SKM-1 treated with dmso at 0.1 percent for 144 hours (cell line): ENCODE measurements around the gene TLK1.

Source experiments
- DNase-seq: peaks from one replicate; lab custom pipeline; 2025; ENCODE audit not compliant: unreplicated experiment; lab: John Stamatoyannopoulos, UW

Gene TLK1

DNA sequence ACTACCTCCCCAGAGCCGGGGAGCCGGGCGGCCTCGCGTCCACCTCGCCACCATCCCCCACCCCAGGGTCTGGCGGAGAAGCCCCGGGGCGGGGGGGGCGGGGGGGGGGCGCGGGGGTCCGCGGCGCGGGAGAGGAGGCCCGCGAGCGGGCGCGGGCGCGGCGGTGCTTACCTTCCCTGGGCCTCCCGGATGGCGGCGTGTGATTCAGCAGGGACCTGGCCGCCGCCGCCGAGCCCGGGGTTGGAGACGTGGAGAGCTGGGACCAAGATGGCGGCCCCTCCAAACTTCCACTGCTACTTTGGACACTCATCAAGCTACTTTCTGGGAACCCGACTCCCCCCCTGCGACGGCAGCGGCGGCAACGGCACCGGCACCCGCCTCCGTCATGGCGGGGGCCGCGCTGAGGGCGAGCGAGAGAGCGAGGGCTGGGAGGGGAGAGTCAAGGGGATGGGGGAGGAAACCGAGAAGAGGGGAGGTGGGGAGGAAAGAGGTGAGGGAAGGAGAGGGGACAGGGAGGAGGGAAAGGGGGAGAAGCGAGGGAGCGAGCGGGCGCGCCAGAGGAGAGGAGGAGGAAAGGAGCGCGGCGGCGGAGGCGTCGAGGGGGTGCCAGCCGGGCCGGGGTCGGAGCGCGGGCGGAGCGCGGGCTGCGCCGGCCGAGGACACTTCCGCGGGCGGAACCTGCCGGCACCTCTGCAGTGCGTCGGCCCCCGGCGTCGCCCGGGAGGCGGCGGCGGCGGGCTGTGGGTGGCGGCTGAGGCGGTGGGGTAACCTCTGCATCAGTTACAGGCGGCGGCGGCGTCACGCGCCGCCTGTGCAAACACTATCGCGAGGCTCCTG, at the start of gene TLK1:
Gene TLK1 (minus strand): TSS at position 775 of the 837 bp plus-strand sequence. CDS start 465 bp downstream, at position 310.
- DNase-seq: peak; percentile 38

DNA sequence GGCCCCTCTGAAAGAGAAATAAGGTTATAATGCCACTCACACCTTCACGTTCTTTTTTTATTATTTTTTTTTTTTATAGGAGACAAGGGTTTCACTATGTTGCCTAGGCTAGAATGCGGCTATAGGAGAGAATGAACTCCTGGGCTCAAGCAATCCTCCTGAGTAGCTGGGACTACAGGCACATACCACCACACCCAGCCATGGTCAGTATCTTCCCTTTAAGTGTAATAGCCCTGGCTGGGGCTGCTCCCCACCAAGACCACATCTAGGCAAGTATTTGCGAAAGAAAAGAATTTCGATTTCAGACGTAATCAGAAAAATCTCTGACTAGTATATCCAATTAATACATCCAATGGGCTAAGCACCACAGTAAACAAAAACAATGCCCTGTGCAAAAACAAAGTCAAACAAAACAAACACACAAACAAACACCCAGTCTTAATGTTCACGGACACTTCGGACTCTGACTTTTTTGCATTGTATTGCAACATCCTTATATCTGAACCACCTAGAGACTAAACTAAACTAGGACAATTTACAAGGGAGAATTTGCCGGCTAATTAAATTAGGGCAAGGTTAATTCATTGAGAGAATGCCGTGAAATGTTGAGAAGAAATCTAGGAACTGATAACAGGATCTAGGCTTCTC, 49.6 kb upstream of the TLK1 start:
- DNase-seq: no peak

DNA sequence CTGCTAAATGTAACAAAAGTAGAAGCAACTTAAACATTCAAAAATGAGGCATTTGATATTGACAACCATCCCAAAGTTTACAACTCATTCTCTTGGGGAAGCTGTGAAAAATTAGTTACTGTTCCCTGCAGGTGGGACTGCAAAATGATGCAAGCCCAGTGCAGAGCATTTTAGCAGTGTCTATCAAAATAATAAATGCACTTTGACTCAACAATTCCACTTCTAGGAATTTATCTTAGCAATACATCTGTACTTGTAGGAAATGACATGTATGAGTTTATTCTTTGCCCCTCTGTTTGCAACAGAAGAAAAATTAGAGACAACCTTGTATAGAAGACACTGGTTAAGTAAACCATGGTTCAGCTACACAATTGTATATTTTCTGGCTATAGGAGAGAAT, 48.0 kb upstream of the TLK1 start:
- no peak for DNase-seq

GRCh38 chr2:171206422-171207115, 45.9 kb upstream of the TLK1 start:
- no peak for DNase-seq

DNA sequence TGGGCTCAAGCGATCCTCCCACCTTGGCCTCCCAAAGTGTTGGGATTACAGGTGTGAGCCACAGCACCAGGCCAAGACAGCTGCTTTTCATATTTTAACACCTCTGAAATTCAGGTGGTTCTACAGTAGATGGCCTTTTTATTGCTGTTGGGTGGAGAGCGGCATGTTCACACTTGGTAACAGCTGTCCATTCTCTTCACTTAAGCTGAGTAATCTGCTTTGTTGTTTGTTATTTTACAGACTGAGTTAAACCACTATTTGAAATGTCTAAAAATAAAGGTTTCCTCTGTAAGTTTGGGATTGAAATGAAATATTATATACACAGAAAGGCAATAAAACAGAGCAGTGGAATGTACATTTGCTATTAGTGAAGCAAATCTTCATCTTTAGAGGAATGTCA, 44.9 kb upstream of the TLK1 start:
- DNase-seq: no peak

DNA sequence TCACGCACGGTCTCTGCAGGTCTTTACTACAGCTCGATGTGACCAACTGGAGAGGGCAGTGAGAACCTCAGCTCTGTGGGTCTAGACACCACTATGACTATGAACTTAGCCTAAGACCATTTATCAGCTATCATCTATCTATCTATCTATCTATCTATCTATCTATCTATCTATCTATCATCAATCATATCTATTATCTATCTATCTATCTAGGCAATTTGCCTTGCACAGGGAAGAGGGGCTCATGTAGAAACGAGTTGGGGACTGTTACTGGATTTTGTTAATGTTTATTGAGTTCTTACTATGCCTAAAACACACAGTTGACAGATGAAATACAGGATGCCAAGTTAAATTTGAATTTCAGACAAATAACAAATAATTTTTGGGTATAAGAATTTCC, 41.1 kb upstream of the TLK1 start:
- no peak for DNase-seq

- no peak for DNase-seq
Measured at GRCh38 chr2:171201271-171201670, 40.6 kb upstream of the TLK1 start.

GRCh38 chr2:171200469-171200868, 39.8 kb upstream of the TLK1 start:
- no peak for DNase-seq

DNA sequence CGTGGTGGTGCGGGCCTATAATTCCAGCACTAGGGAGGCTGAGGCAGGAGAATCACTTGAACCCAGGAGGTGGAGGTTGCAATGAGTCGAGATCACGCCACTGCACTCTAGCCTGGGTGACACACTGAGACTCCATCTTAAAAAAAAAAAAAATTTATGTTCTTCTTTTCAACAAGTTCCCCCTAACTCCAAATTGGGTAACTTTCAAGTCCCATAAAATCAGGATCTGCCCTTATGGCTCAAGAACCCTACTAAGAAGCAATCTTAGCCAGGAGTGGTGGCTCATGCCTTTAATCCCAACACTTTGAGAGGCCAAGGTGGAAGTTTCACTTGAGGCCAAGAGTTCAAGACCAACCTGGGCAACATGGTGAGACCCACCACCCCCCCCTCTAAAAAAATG, 30.3 kb upstream of the TLK1 start:
- no peak for DNase-seq

- DNase-seq: no peak
Measured at GRCh38 chr2:171187819-171188218, 27.1 kb upstream of the TLK1 start.

DNA sequence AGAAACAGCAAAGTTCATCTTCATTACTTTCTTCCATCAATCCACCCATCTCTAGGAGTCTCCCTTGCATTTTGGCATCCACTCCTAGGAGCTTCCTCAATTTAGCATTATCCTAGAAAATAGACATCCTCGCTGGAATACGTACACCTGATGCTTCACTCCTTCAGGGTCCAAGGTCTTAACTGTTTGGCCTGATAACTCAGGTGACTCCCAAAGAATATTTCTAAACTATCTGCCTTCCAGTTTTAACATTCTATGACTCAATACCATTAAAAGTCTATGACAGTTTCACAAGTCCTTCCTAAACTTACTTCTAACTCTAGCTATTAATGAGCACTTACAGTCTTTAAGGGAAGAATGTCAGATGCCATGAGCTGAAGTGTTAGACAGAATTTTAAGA, 26.5 kb upstream of the TLK1 start:
- no peak for DNase-seq

GRCh38 chr2:171185941-171186340, 25.2 kb upstream of the TLK1 start:
- no peak for DNase-seq

GRCh38 chr2:171185165-171185818, 24.6 kb upstream of the TLK1 start:
- DNase-seq: no peak

DNA sequence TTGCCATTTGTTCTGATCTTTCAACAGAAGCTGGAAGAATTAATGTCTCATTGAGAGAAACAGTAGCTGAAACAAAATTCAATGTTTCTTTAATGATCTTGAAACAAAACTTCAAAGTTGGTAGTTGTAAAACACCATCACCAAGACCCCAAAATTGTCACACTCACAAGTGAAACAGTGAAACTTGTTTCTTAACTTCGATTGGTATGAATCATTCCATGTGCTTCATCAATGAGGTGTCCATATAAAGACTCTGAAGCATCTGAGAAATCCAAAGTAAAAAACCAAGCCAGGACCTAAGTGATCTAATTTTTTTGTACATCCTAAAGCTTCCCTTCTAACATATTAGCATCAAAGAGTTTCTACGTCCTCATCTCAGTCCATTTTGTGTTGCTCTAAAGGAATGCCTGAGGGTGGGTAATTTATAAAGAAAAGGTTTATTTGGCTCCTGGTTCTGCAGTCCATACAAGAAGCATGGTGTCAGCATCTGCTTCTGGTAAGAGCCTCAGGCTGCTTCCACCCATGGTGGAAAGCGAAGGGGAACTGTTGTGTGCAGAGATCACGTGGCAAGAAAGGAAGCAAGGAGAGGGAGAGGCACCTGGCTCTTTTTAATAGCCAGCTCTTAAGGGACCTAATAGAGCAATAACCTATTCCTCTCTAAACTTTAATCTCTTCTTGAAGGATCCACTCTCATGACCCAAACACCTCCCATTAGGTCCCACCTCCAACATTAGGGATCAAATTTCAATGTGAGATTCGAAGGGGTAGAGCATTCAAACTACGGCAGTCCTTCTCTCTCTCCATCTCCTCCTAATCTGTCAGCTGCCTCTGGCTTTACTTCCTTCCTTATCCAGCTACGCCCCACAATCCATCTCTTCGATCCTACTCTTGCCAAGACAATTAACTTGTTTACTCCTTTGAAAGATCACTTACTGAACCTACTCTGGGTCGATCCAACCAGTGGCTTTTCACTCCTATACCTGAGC, 20.7 kb upstream of the TLK1 start:
- DNase-seq: no peak

DNA sequence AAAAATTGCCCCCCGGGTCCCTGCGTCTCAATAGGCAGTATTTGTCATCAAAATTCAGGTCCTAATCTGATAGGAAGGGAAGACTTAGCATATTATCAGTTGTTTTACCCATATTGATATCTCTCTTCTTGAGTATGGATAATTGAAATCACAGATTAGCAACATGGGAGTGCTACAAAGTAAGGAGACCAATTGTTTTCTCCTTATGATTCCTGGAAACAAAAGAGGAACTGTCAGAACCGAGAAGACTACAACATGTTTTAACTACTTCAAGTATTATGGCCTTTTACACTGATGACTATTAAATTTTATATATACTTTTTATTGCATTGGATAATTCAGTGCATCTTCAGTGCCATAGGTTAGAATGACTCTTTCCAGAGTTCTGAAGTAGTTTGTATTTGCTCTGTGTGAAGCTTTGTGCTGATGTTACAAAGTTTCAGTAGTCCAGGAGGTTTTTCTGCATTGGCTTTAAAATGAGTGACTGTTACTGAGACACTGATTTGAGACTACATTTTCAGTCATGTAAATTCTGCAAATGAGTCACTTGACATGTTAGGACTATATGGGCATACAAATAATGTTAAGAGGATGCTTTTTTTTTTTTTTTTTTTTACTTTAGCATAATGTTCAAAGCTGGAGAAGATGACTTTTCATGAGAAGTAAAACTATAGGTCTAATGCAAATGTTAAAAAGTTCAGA, 19.7 kb upstream of the TLK1 start:
- DNase-seq: no peak

DNA sequence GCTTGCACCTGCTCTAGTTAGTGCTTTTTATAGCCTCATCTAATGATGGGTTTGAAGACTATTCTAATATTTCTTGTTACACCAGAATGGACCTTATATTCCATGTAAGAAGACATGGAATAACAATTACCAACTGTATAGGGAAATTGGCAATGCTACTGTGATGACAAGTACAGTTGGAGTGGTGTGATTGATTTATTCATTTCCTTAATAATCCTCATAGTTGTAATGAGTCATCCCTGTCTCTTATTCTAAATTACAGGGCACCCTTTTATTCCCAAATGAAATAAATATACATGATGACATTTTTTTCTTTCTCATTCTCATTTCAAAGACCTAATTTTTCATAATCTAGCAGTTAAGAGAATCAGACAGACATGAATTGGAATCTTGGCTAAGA, 18.3 kb upstream of the TLK1 start:
- no peak for DNase-seq

DNA sequence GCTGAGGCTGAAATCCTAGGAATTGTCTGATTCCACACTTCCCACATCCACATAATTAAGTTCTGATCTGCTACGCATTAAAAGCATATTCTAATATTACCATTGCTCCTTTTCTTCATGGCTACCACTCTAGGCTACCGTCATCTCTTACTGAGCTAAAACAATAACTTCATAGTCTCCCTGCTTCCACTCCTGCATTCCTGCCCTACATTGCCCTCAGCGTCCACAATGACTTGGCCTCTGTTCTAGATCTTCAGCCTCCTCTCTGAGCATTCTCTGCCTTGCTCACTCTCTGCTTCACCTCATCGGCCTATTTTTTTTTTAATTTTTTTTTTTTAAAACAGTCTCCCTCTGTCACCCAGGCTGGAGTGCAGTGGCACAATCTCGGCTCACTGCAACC, 15.8 kb upstream of the TLK1 start:
- DNase-seq: no peak

DNA sequence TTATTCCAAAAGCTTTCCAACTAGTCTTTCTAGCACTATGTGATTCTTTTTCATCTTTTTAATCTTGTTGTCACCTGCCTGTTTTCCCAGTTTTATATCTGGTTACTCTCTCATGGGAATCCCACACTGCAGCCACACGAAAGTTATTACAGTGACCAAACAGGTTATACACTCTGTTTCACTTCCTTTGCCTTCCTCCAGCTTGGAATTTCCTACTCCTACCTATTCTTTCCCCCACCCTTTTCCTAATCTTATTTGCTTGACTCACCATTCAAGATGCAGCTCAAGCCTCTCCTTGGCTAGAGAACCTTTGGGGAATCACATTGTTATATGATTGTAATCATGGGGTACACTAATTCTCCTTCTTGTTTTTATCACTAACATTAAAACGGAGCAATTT, 13.4 kb upstream of the TLK1 start:
- DNase-seq: no peak

DNA sequence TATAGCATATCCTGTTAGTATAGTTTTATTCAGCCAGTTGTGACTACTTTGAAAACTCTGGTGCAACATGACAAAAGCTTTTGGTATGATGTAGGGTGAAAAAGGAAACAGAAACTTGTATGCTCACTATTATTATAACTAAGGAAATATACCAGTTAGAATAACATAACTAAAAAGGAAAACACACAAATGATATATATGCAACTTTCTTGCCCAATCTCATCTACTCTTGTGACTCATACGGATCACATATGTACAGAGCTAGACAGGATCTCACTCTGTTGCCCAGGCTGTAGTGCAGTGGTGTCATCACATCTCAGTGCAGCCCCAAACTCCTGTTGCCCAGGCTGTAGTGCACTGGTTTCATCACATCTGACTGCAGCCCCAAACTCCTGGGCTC, 12.4 kb upstream of the TLK1 start:
- no peak for DNase-seq

- no peak for DNase-seq
Measured at GRCh38 chr2:171171808-171172207, 11.1 kb upstream of the TLK1 start.
